Osteocyte (in vitro differentiated cells): Measurements from ENCODE around the gene AVP. TPM values are rescaled to one million over a fixed set of nuclear protein-coding genes. Genes with fewer than 3 reads are reported as not detected.

Source experiments
- DNase-seq: peaks from one replicate; pipeline ENCODE4 v3.0.0; 2021; ENCODE audit warnings: mixed read lengths; ENCODE audit not compliant: unreplicated experiment; ENCODE audit errors: extremely low spot score
- H3K27ac Mint-ChIP-seq: one replicate; pipeline ENCODE4 v1.8.0; 2021; ENCODE audit warnings: mild to moderate bottlenecking, mixed read lengths; ENCODE audit not compliant: unreplicated experiment
- H3K27me3 Mint-ChIP-seq: one replicate; pipeline ENCODE4 v1.8.0; 2021; ENCODE audit warnings: mixed read lengths; ENCODE audit not compliant: unreplicated experiment
- H3K36me3 Mint-ChIP-seq: one replicate; pipeline ENCODE4 v1.8.0; 2021; ENCODE audit warnings: mixed read lengths; ENCODE audit not compliant: unreplicated experiment
- H3K4me1 Mint-ChIP-seq: one replicate; pipeline ENCODE4 v1.8.0; 2021; ENCODE audit warnings: mixed read lengths; ENCODE audit not compliant: unreplicated experiment
- H3K4me3 Mint-ChIP-seq: one replicate; pipeline ENCODE4 v1.8.0; 2021; ENCODE audit warnings: mild to moderate bottlenecking, moderate library complexity, mixed read lengths; ENCODE audit not compliant: unreplicated experiment
- H3K9me3 Mint-ChIP-seq: one replicate; pipeline ENCODE4 v1.8.0; 2021; ENCODE audit warnings: mixed read lengths; ENCODE audit not compliant: unreplicated experiment
- total RNA-seq: library from RNA; stranded (reverse); gene quantifications from 2 replicates; pipeline ENCODE4 v1.2.1, GENCODE V29; 2021
- TF ChIP-seq, protein P1 (sequence below): fragments of 200-600 bp; sonication (generic); IDR thresholded peaks from 2 replicates; pipeline ENCODE4 v1.5.0; 2021; ENCODE audit warnings: antibody characterized with exemption, mild to moderate bottlenecking, moderate library complexity

Gene AVP
- total RNA-seq, 1 donor from 2014 or later, result not detected

DNA sequence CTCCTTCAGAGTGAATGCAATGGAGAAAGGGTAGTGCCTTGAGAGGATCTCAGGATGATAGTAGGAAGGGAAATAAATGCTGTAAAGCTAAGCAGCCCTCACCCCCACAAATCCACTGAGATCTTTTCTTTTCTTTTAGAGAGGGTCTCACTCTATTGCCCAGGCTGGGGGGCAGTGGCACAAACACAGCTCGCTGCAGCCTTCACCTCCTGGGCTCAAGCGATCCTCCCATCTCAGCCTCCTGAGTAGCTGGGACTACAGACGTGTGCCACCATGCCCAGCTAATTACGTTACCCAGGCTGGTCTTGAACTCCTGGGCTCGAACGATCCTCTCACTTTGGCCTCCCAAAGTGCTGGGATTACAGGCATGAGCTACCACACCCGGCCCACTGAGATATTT lies 16.0 kb upstream of the AVP start:
- no peak overlapping the region for H3K4me3 Mint-ChIP-seq
- H3K4me1 Mint-ChIP-seq, result no peaks in the 10 kb centered on the region
- H3K27ac Mint-ChIP-seq, result no peak overlapping the region
- H3K27me3 Mint-ChIP-seq, result no peaks in the 10 kb centered on the region
- H3K36me3 Mint-ChIP-seq, result no peaks in the 10 kb centered on the region
- H3K9me3 Mint-ChIP-seq, result no peaks in the 10 kb centered on the region
- TF ChIP-seq, protein P1, sequence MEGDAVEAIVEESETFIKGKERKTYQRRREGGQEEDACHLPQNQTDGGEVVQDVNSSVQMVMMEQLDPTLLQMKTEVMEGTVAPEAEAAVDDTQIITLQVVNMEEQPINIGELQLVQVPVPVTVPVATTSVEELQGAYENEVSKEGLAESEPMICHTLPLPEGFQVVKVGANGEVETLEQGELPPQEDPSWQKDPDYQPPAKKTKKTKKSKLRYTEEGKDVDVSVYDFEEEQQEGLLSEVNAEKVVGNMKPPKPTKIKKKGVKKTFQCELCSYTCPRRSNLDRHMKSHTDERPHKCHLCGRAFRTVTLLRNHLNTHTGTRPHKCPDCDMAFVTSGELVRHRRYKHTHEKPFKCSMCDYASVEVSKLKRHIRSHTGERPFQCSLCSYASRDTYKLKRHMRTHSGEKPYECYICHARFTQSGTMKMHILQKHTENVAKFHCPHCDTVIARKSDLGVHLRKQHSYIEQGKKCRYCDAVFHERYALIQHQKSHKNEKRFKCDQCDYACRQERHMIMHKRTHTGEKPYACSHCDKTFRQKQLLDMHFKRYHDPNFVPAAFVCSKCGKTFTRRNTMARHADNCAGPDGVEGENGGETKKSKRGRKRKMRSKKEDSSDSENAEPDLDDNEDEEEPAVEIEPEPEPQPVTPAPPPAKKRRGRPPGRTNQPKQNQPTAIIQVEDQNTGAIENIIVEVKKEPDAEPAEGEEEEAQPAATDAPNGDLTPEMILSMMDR, result no peak
- DNase-seq, result no peak

DNA sequence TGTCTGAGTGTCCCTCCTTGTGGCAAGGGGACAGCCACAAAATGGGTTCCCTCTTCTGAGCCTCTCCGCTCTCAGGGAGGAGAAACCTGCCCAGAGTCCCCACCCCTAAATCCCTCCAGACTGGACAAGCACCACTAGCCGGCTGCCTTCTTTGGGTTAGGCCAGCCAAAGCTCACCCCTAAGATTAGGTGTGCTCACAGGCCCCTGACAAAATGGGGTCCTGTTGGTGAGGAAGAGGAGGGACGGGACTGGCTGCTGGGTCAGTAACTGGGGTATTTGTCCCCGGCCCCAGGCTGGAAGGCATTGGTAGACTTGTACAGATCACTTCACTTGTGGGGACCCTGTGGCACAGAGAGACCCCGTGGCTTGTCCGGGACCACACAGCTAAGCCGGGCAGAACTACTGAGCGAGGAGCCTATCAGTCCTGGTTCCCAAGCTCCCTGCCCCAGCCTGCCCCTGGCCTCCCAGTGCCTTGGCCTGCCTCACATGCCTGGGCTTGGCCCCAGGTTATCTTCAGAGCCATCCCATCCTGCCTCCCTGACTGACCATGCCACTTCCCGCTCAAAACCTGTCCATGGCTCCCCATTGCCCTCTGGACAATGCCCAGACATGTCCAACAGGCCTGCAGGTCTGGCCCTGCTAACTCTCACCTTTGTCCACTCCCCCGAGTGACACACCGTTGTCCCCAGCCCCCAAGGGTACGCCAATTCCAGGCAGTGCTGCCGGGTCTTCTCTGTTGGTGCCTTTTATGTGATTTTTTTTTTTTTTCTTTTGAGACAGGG lies 10.5 kb upstream of the AVP start:
- Mint-ChIP-seq H3K9me3 (no peaks in the 10 kb centered on the region), H3K27me3 (peaks cover 17% of the 10 kb centered on the region), H3K4me1 (peaks cover 2% of the 10 kb centered on the region), H3K4me3 (no peak overlapping the region), H3K27ac (no peak overlapping the region), H3K36me3 (no peaks in the 10 kb centered on the region)
- TF ChIP-seq, protein P1, result no peak
- no peak for DNase-seq

DNA sequence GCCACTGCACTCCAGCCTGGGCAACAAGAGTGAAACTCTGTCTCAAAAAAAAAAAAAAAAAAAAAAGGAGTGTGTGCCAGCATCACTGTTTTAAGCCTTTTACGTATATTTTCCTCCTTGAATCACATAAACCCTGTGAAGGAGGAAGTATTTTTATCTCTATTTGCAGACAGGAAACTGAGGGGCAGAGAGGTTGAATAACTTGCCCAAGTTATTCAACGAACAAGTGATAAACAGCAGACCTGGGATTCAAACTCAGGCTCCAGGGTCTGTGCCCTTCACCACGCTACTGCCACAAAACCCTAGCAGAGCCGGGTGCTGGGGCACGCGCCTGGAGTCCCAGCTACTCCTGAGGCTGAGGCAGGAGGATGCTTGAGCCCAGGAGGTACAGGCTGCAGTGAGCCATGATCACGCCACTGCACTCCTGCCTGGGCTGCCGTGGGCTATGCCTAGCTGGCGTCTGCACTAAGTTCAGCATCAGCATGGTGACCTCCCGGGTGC lies 9.4 kb upstream of the AVP start:
- H3K27ac Mint-ChIP-seq, result no peak overlapping the region
- no peak for DNase-seq
- H3K4me1 Mint-ChIP-seq, result peaks cover 2% of the 10 kb centered on the region
- no peaks in the 10 kb centered on the region for H3K36me3 Mint-ChIP-seq
- TF ChIP-seq, protein P1, result no peak
- H3K4me3 Mint-ChIP-seq, result no peak overlapping the region
- H3K27me3 Mint-ChIP-seq, result peaks cover 23% of the 10 kb centered on the region
- H3K9me3 Mint-ChIP-seq, result no peaks in the 10 kb centered on the region

DNA sequence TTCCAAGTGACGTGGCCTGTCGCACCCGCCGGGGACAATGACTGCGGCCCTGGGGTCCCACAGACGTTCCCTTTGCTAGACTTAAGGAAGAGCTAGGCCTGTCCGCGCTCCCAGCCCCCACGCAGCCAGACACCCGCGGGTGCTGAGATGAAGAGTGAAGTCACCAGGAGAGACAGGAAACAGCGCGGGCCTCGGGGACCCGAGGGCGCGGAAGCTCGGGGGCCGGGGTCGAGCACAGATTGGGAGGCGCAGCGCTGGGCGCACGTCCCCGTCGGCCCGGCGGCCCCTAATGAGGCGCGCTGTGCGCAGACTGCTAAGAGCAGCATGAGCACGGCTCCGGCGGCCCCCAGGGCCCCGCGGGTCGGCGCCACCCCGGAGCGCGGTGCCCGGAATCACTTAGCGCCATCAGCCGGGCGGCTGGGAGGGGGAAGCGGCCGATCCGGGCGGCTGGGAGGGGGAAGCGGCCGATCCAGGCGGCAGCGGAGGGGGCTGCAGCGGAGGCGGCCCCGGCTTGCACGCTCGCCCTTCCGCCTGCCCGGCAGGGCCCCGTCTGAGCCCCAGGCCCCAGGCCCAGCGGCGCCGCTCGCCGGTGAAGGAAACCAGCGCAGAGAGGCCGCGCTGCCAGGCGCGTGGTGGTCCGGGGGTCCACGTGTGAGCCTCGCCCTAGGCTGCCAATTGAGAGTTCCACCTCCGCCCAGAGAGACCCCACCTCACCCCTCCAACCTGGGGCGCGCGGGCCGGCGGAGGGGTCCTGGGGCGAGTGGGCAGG lies 8.3 kb upstream of the AVP start:
- H3K4me1 Mint-ChIP-seq, result peaks cover 2% of the 10 kb centered on the region
- H3K9me3 Mint-ChIP-seq, result no peaks in the 10 kb centered on the region
- peaks cover 27% of the 10 kb centered on the region for H3K27me3 Mint-ChIP-seq
- H3K4me3 Mint-ChIP-seq, result peak overlapping the region; percentile 55
- no peak overlapping the region for H3K27ac Mint-ChIP-seq
- no peak for DNase-seq
- no peaks in the 10 kb centered on the region for H3K36me3 Mint-ChIP-seq
- TF ChIP-seq, protein P1, result no peak

DNA sequence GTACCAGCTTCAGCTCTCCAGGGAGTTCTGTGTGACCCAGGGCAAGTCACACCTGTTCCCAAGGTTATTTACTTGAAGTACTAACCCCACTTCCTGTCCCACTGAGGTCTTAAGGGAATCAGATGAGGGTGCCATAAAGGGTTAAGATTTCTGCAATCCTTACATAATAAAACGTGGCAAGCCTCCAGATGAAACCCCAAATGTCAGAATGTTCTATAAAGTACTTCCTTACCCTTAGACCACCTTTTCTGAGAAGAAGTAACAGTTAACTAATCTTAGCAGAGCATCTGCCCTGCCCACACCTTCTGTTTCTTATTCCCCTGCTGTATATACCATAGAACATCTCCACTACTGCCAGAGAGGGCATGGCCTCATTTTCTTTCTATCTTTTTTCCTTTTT lies 6.0 kb upstream of the AVP start:
- Mint-ChIP-seq H3K9me3 (no peaks in the 10 kb centered on the region), H3K27me3 (peaks cover 27% of the 10 kb centered on the region), H3K4me1 (peaks cover 2% of the 10 kb centered on the region), H3K4me3 (no peak overlapping the region), H3K36me3 (no peaks in the 10 kb centered on the region), H3K27ac (no peak overlapping the region)
- DNase-seq, result no peak
- TF ChIP-seq, protein P1, result no peak
